K562 (cell line): ENCODE results near the gene CRLF1. TPM values are rescaled to one million over a fixed set of nuclear protein-coding genes. Genes with fewer than 3 reads are reported as not detected.
"Not testable (repeated sequence)": the region's sequence is repeated elsewhere in the genome, so short reads cannot be mapped to it uniquely, and the experiment has no call there.

Source experiments
- ATAC-seq: fragments of 200-7000 bp; cut with Tn5 transposase; 3 replicates; pipeline ENCODE4 v1.9.1; 2020; ENCODE audit warnings: moderate library complexity
- BruUV-seq: library from RNA; stranded (reverse); fragments of 400-500 nt; replicated peaks from 2 replicates; lab custom pipeline; 2021; lab: Mats Ljungman, UMichigan
- CTCF ChIA-PET: fragments of 300-600 bp; formaldehyde crosslinking; extraction: SDS; loops from one replicate; lab custom pipeline; 2021; ENCODE audit warnings: low intra/inter-chr PET ratio; lab: Yijun Ruan, JAX
- POLR2A ChIA-PET: fragments of 300-600, 350-650 bp; sonication (Branson Sonifier 250); formaldehyde crosslinking; extraction: SDS; loops from one replicate; lab custom pipeline; 2021; ENCODE audit warnings: antibody characterized with exemption, inconsistent platforms; lab: Yijun Ruan, JAX
- DNase-seq, 4 experiments: peaks; one replicate each; pipeline versions ENCODE4 v3.0.0 to v3.0.0-alpha.2; 2011 to 2018; ENCODE audit warnings: low spot score in 3 of 4, mixed read lengths in 3 of 4; ENCODE audit errors: extremely low read depth in 1 of 4
- FAIRE-seq: peaks from 2 replicates; lab custom pipeline; 2011; peaks lifted over from hg19 to GRCh38; lab: Jason Lieb, UNC
- H2AFZ ChIP-seq: 2 replicates; pipeline ENCODE4 v1.6.0; 2011; ENCODE audit warnings: low read depth, low read length, control low read depth, inconsistent platforms
- H3K27ac ChIP-seq: fragments of 200-600 bp; 3 replicates; pipeline ENCODE4 v1.8.0; 2011; ENCODE audit warnings: low read depth, mild to moderate bottlenecking, control low read depth, inconsistent platforms, low read length, moderate library complexity, mixed read lengths; ENCODE audit errors: extremely low read depth
- H3K27me3 ChIP-seq, 2 experiments: fragments of 300-600 bp in 1 of 2; 2 replicates in 1 of 2; 3 replicates in 1 of 2; pipeline versions ENCODE4 v1.6.0 to v1.8.0; 2011; ENCODE audit warnings: inconsistent platforms in 2 of 2, low read length in 2 of 2, mild to moderate bottlenecking in 1 of 2, mixed read lengths in 1 of 2, moderate library complexity in 1 of 2; ENCODE audit not compliant: control insufficient read depth in 2 of 2, insufficient read depth in 2 of 2
- H3K36me3 ChIP-seq: fragments of 300-600 bp; 3 replicates; pipeline ENCODE4 v1.8.0; 2011; ENCODE audit warnings: mild to moderate bottlenecking, low read length, inconsistent platforms; ENCODE audit not compliant: control insufficient read depth, insufficient read depth
- H3K4me1 ChIP-seq, 2 experiments: fragments of 200-600 bp in 1 of 2; replicated peaks in 1 of 2; 2 replicates in 1 of 2; 3 replicates in 1 of 2; pipeline versions ENCODE4 v1.5.1 to v1.8.0; 2011; ENCODE audit warnings: inconsistent platforms in 2 of 2, low read length in 2 of 2, mild to moderate bottlenecking in 1 of 2, mixed read lengths in 1 of 2, moderate library complexity in 1 of 2; ENCODE audit not compliant: control insufficient read depth in 2 of 2, insufficient read depth in 2 of 2
- H3K4me2 ChIP-seq: 2 replicates; pipeline ENCODE4 v1.6.1; 2011; ENCODE audit warnings: low read length, control low read depth, inconsistent platforms, mixed read lengths; ENCODE audit not compliant: insufficient read depth
- H3K4me3 ChIP-seq: fragments of 200-600 bp; sonication (generic), shearing (Covaris generic); 2 replicates; pipeline ENCODE4 v1.5.1; 2016; ENCODE audit warnings: control low read depth, inconsistent platforms
- H3K79me2 ChIP-seq: fragments of 200-600 bp; 3 replicates; pipeline ENCODE4 v1.8.0; 2011; ENCODE audit warnings: low read length, inconsistent platforms; ENCODE audit not compliant: control insufficient read depth, insufficient read depth
- H3K9ac ChIP-seq, 2 experiments: 2 replicates each; pipeline versions ENCODE4 v1.6.0 to v1.6.1; 2011; ENCODE audit warnings: low read depth in 2 of 2, low read length in 2 of 2, control low read depth in 1 of 2, inconsistent platforms in 1 of 2, mild to moderate bottlenecking in 1 of 2, mixed read lengths in 1 of 2; ENCODE audit not compliant: insufficient read depth in 1 of 2
- H3K9me1 ChIP-seq: one replicate; pipeline ENCODE4 v1.6.0; 2011; ENCODE audit warnings: inconsistent platforms, mild to moderate bottlenecking, low read length, moderate library complexity; ENCODE audit not compliant: control insufficient read depth, insufficient read depth
- H3K9me3 ChIP-seq: replicated peaks from 2 replicates; pipeline ENCODE4 v1.5.1; 2011; ENCODE audit warnings: low read depth, low read length, inconsistent platforms; ENCODE audit not compliant: control insufficient read depth, insufficient read depth
- H4K20me1 ChIP-seq: replicated peaks from 2 replicates; pipeline ENCODE4 v1.6.1; 2011; ENCODE audit warnings: low read length, inconsistent platforms, mixed read lengths; ENCODE audit not compliant: control insufficient read depth, insufficient read depth
- BCL6 ChIP-seq: fragments of 250-450 bp; sonication (Bioruptor Pico); IDR thresholded peaks from 2 replicates; pipeline ENCODE4 v1.4.0; 2020
- NFIC ChIP-seq: fragments of 450-650 bp; IDR thresholded peaks from 2 replicates; pipeline ENCODE4 v1.6.1; 2017; ENCODE audit warnings: mild to moderate bottlenecking, inconsistent platforms
- RBFOX2 ChIP-seq: fragments of 200-400 bp; formaldehyde crosslinking; IDR thresholded peaks from 2 replicates; pipeline ENCODE4 v1.6.1; 2017; ENCODE audit warnings: low read depth, mild to moderate bottlenecking, low read length, moderate library complexity
- SNRNP70 ChIP-seq: fragments of 200-400 bp; formaldehyde crosslinking; optimal IDR thresholded peaks from 2 replicates; pipeline ENCODE3; 2017; ENCODE audit warnings: low read depth, low read length
- ZNF23 ChIP-seq: fragments of 250-450 bp; sonication (Bioruptor Pico); IDR thresholded peaks from 2 replicates; pipeline ENCODE4 v1.4.0; 2020; ENCODE audit warnings: mild to moderate bottlenecking
- WGBS: fragments of 100-300 bp; shearing (Covaris generic); methylation state at CpG from one replicate; pipeline ENCODE4 v1.1.6; 2016; ENCODE audit warnings: low coverage, mixed read lengths; ENCODE audit not compliant: insufficient coverage; ENCODE audit errors: missing lambda C conversion rate; 5-methylcytosine and 5-hydroxymethylcytosine counted together
- in situ Hi-C: fragments of 300-500 bp; cut with MboI; formaldehyde crosslinking; loops from 4 replicates; pipeline ENCODE4 v1.15.0; 2018; ENCODE audit warnings: inconsistent platforms, mixed read lengths
- intact Hi-C: fragments of 100-400 bp; cut with micrococcal nuclease; formaldehyde crosslinking; loops from 2 replicates; pipeline ENCODE4 v1.14.2; 2022
- polyA plus RNA-seq, 8 experiments: library from polyadenylated mRNA; depleted of rRNA in 4 of 8; stranded (reverse) in 5 of 8; unstranded in 3 of 8; fragments of >200 nt; fragmentation: Nextera tagmentation in 2 of 8; fragmentation: Illumina TruSeq in 1 of 8; extraction: Ambion mirVana in 2 of 8; extraction: Trizol in 1 of 8; gene quantifications; 2 replicates each; pipeline versions ENCODE4 v1.2.1 to v1.2.3, GENCODE V29; 2011 to 2014; ENCODE audit warnings: inconsistent platforms in 1 of 8, missing spikeins in 1 of 8
- total RNA-seq, 7 experiments: library from RNA; depleted of rRNA in 6 of 7; stranded (reverse); fragments of >200 nt in 6 of 7; fragmentation: Illumina TruSeq in 2 of 7; extraction: Trizol in 2 of 7; gene quantifications; 2 replicates each; pipeline versions ENCODE4 v1.2.1 to v1.2.3, GENCODE V29; 2011 to 2021; ENCODE audit warnings: low replicate concordance in 1 of 7
- TF ChIP-seq, protein P1 (sequence below), 2 experiments: fragments of 450-650 bp; IDR thresholded peaks; 2 replicates each; pipeline ENCODE4 v1.6.1; 2016; ENCODE audit warnings: mild to moderate bottlenecking in 2 of 2, borderline replicate concordance in 1 of 2, low read depth in 1 of 2, moderate library complexity in 1 of 2

Gene CRLF1
- total and polyA plus RNA-seq, 9 of the 15 experiments (the other 6 are each of a cell fraction or from before 2014, with no cell fraction given): 0.85 to 3.6 (median 1.7) TPM

DNA sequence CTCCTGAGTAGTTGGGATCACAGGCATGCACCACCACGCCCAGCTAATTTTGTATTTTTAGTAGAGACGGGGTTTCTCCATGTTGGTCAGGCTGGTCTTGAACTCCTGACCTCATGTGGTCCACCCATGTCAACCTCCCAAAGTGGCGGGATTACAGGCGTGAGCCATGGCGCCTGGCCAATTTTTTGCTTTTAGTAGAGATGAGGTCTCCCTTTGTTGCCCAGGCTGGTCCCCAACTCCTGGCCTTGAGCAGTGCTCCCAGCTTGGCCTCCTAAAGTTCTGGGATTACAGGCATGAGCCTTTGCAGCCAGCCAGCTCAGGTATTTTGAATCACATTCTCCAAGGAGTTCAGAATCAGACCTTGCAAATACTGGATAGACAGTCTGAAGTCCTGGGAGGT is 13.9 kb downstream of the CRLF1 start:
- ATAC-seq, H3K36me3 ChIP-seq, BruUV-seq, CTCF ChIA-PET, H3K4me2 ChIP-seq, H3K9me3 ChIP-seq, H4K20me1 ChIP-seq, H3K27ac ChIP-seq, H3K27me3 ChIP-seq, in situ Hi-C loops, H2AFZ ChIP-seq, H3K4me3 ChIP-seq, H3K9me1 ChIP-seq: not testable (repeated sequence)
- H3K9ac ChIP-seq: peak overlapping the region in 1 of 2 experiments; percentile 4; a peak in 1 of 4 replicates
- POLR2A ChIA-PET: interaction anchor here (0.6 to 2.1 kb wide), 5 partner anchors 10 to 1040 kb away, joined by 3 to 5 read pairs (median 3); no protein-coding TSS in a partner anchor
- peaks cover 33 to 86% of the 10 kb centered on the region in 2 experiments for H3K4me1 ChIP-seq
- DNase-seq: peak in 1 of 4 experiments; percentile 50
- WGBS: 22% methylated on average over 5 of the region's 5 CpGs
- peak; percentile 88 for TF ChIP-seq NFIC
- intact Hi-C loops: loop anchor here (5.0 to 10.0 kb wide), 4 partner anchors 45 to 252 kb away; partner anchors contain the start of gene KLHL26
- peak; percentile 29 for FAIRE-seq
- peaks cover 21% of the 10 kb centered on the region for H3K79me2 ChIP-seq

DNA sequence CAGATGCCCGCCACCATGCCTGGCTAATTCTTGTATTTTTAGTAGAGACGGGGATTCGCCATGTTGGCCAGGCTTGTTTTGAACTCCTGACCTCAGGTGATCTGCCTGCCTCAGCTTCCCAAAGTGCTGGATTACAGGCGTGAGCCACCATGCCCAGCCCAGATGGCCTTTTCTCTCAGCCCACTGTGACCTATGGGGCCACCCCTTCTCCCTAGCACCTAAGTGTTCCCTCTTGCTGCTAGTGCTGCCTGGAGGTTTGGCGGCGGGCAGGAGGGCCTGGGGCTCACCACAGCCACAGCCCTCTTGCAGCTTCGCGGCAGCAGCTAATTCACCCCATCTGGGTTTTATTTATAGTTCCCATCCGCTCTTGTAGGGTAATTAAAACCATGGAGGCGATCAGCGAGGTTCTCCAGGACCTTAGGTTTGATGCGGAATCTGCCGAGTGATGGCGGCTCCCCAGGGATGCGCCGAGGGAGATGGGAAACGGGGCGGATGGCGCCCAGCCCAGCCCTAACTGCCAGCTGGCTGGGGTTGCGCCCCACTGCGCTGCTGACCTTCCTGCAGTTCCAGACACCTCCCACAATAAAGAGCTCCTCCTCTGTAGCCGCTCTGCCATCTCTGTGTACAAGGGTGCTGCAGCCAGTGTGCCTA is 14.7 kb downstream of the CRLF1 start:
- H3K9me1 ChIP-seq: no peaks in the 10 kb centered on the region
- peaks cover 5% of the 10 kb centered on the region; the same call in 2 of the 3 replicates for H3K36me3 ChIP-seq
- H3K27ac ChIP-seq: no peak overlapping the region
- H2AFZ ChIP-seq: no peak overlapping the region
- H3K27me3 ChIP-seq: no peaks in the 10 kb centered on the region
- 92% methylated on average over 21 of the region's 22 CpGs for WGBS
- H3K4me2 ChIP-seq: no peak overlapping the region
- ChIA-PET POLR2A (interaction anchor here (1.3 to 2.1 kb wide), 2 partner anchors 10 to 11 kb away, joined by 3 to 5 read pairs; no protein-coding TSS in a partner anchor), CTCF (no interaction called here)
- FAIRE-seq (no peak), DNase-seq (no peak), ATAC-seq (no peak)
- peak overlapping the region in 1 of 2 experiments; percentile 13; a peak in 1 of 4 replicates for H3K9ac ChIP-seq
- no peak overlapping the region for H3K4me3 ChIP-seq
- intact Hi-C loops: loop anchor here (5.0 to 10.0 kb wide), 4 partner anchors 45 to 253 kb away; partner anchors contain the start of gene KLHL26
- no peaks in the 10 kb centered on the region for H3K9me3 ChIP-seq
- peaks cover 24% of the 10 kb centered on the region for H3K79me2 ChIP-seq
- no TSS peak for BruUV-seq
- H3K4me1 ChIP-seq: peaks cover 32 to 85% of the 10 kb centered on the region in 2 experiments
- in situ Hi-C loops: no loop called here
- peaks cover 6% of the 10 kb centered on the region; the same call in 1 of the 2 replicates for H4K20me1 ChIP-seq
- no peak for TF ChIP-seq BCL6 (CRISPR knock-in tag)
- TF ChIP-seq SNRNP70: no peak
- no peak for TF ChIP-seq ZNF23 (CRISPR knock-in tag)
- TF ChIP-seq, protein P1, sequence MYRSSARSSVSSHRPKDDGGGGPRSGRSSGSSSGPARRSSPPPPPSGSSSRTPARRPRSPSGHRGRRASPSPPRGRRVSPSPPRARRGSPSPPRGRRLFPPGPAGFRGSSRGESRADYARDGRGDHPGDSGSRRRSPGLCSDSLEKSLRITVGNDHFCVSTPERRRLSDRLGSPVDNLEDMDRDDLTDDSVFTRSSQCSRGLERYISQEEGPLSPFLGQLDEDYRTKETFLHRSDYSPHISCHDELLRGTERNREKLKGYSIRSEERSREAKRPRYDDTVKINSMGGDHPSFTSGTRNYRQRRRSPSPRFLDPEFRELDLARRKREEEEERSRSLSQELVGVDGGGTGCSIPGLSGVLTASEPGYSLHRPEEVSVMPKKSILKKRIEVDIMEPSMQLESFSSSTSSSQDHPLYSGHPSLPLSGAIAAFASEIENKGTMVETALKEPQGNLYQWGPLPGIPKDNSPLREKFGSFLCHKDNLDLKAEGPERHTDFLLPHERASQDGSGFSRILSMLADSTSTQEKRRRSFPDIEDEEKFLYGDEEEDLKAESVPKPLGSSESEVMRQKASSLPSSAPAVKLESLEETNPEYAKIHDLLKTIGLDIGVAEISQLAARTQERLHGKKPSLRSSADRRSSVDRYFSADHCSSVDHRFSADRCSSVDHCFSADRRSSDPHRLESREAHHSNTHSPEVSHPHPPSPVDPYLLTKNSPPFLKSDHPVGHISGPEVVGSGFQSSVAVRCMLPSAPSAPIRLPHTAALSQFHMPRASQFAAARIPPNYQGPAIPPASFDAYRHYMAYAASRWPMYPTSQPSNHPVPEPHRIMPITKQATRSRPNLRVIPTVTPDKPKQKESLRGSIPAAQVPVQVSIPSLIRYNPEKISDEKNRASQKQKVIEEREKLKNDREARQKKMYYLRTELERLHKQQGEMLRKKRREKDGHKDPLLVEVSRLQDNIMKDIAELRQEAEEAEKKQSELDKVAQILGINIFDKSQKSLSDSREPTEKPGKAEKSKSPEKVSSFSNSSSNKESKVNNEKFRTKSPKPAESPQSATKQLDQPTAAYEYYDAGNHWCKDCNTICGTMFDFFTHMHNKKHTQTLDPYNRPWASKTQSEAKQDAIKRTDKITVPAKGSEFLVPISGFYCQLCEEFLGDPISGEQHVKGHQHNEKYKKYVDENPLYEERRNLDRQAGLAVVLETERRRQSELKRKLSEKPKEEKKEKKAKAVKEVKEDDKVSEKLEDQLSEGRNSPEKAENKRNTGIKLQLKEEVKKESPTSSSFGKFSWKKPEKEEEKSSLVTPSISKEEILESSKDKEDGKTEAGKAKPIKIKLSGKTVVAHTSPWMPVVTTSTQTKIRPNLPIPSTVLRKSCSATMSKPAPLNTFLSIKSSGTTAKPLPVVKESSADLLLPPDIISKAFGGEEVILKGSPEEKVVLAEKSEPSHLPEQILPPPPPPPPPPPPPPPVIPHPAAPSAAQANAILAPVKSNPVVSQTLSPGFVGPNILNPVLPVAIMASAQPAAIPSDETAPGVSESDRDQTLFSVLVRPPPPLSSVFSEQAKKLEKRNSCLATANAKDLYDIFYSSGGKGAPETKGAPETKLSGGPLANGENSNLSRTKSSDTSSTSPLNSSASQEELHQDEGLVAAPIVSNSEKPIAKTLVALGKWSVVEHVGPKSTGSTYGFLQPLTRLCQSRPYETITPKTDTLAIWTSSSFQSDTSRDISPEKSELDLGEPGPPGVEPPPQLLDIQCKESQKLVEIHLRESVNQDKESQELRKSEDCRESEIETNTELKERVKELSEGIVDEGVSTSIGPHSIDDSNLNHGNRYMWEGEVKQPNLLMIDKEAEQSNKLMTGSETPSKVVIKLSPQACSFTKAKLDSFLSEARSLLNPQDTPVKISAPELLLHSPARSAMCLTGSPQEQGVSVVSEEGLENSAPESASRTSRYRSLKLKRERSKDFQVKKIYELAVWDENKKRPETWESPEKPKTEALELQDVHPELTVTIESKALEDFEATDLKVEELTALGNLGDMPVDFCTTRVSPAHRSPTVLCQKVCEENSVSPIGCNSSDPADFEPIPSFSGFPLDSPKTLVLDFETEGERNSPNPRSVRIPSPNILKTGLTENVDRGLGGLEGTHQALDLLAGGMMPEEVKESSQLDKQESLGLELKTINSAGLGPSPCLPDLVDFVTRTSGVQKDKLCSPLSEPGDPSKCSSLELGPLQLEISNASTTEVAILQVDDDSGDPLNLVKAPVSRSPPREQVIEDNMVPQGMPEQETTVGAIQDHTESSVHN (IDR thresholded peaks at IDR 0.05; ENCODE audit: borderline replicate concordance in 1 of 2, low read depth in 1 of 2): no peak
- peak; percentile 23; the same call in 1 of the 2 replicates for TF ChIP-seq RBFOX2
